K562 (cell line): ENCODE results near the gene GHR. TPM values are rescaled to one million over a fixed set of nuclear protein-coding genes. Genes with fewer than 3 reads are reported as not detected.

ENCODE experiments used
- ATAC-seq: fragments of 200-7000 bp; cut with Tn5 transposase; 3 replicates; pipeline ENCODE4 v1.9.1; 2020; ENCODE audit warnings: moderate library complexity
- BruUV-seq: library from RNA; stranded (reverse); fragments of 400-500 nt; replicated peaks from 2 replicates; lab custom pipeline; 2021; lab: Mats Ljungman, UMichigan
- CTCF ChIA-PET: fragments of 300-600 bp; formaldehyde crosslinking; extraction: SDS; loops from one replicate; lab custom pipeline; 2021; ENCODE audit warnings: low intra/inter-chr PET ratio; lab: Yijun Ruan, JAX
- POLR2A ChIA-PET: fragments of 300-600, 350-650 bp; sonication (Branson Sonifier 250); formaldehyde crosslinking; extraction: SDS; loops from one replicate; lab custom pipeline; 2021; ENCODE audit warnings: antibody characterized with exemption, inconsistent platforms; lab: Yijun Ruan, JAX
- DNase-seq, 4 experiments: peaks; one replicate each; pipeline versions ENCODE4 v3.0.0 to v3.0.0-alpha.2; 2011 to 2018; ENCODE audit warnings: low spot score in 3 of 4, mixed read lengths in 3 of 4; ENCODE audit errors: extremely low read depth in 1 of 4
- FAIRE-seq: peaks from 2 replicates; lab custom pipeline; 2011; peaks lifted over from hg19 to GRCh38; lab: Jason Lieb, UNC
- H2AFZ ChIP-seq: 2 replicates; pipeline ENCODE4 v1.6.0; 2011; ENCODE audit warnings: low read depth, low read length, control low read depth, inconsistent platforms
- H3K27ac ChIP-seq: fragments of 200-600 bp; 3 replicates; pipeline ENCODE4 v1.8.0; 2011; ENCODE audit warnings: low read depth, mild to moderate bottlenecking, control low read depth, inconsistent platforms, low read length, moderate library complexity, mixed read lengths; ENCODE audit errors: extremely low read depth
- H3K27me3 ChIP-seq, 2 experiments: fragments of 300-600 bp in 1 of 2; 2 replicates in 1 of 2; 3 replicates in 1 of 2; pipeline versions ENCODE4 v1.6.0 to v1.8.0; 2011; ENCODE audit warnings: inconsistent platforms in 2 of 2, low read length in 2 of 2, mild to moderate bottlenecking in 1 of 2, mixed read lengths in 1 of 2, moderate library complexity in 1 of 2; ENCODE audit not compliant: control insufficient read depth in 2 of 2, insufficient read depth in 2 of 2
- H3K36me3 ChIP-seq: fragments of 300-600 bp; 3 replicates; pipeline ENCODE4 v1.8.0; 2011; ENCODE audit warnings: mild to moderate bottlenecking, low read length, inconsistent platforms; ENCODE audit not compliant: control insufficient read depth, insufficient read depth
- H3K4me1 ChIP-seq, 2 experiments: fragments of 200-600 bp in 1 of 2; replicated peaks in 1 of 2; 2 replicates in 1 of 2; 3 replicates in 1 of 2; pipeline versions ENCODE4 v1.5.1 to v1.8.0; 2011; ENCODE audit warnings: inconsistent platforms in 2 of 2, low read length in 2 of 2, mild to moderate bottlenecking in 1 of 2, mixed read lengths in 1 of 2, moderate library complexity in 1 of 2; ENCODE audit not compliant: control insufficient read depth in 2 of 2, insufficient read depth in 2 of 2
- H3K4me2 ChIP-seq: 2 replicates; pipeline ENCODE4 v1.6.1; 2011; ENCODE audit warnings: low read length, control low read depth, inconsistent platforms, mixed read lengths; ENCODE audit not compliant: insufficient read depth
- H3K4me3 ChIP-seq: fragments of 200-600 bp; sonication (generic), shearing (Covaris generic); 2 replicates; pipeline ENCODE4 v1.5.1; 2016; ENCODE audit warnings: control low read depth, inconsistent platforms
- H3K79me2 ChIP-seq: fragments of 200-600 bp; 3 replicates; pipeline ENCODE4 v1.8.0; 2011; ENCODE audit warnings: low read length, inconsistent platforms; ENCODE audit not compliant: control insufficient read depth, insufficient read depth
- H3K9ac ChIP-seq, 2 experiments: 2 replicates each; pipeline versions ENCODE4 v1.6.0 to v1.6.1; 2011; ENCODE audit warnings: low read depth in 2 of 2, low read length in 2 of 2, control low read depth in 1 of 2, inconsistent platforms in 1 of 2, mild to moderate bottlenecking in 1 of 2, mixed read lengths in 1 of 2; ENCODE audit not compliant: insufficient read depth in 1 of 2
- H3K9me1 ChIP-seq: one replicate; pipeline ENCODE4 v1.6.0; 2011; ENCODE audit warnings: inconsistent platforms, mild to moderate bottlenecking, low read length, moderate library complexity; ENCODE audit not compliant: control insufficient read depth, insufficient read depth
- H3K9me3 ChIP-seq: replicated peaks from 2 replicates; pipeline ENCODE4 v1.5.1; 2011; ENCODE audit warnings: low read depth, low read length, inconsistent platforms; ENCODE audit not compliant: control insufficient read depth, insufficient read depth
- H4K20me1 ChIP-seq: replicated peaks from 2 replicates; pipeline ENCODE4 v1.6.1; 2011; ENCODE audit warnings: low read length, inconsistent platforms, mixed read lengths; ENCODE audit not compliant: control insufficient read depth, insufficient read depth
- CBX1 ChIP-seq: sonication (generic); IDR thresholded peaks from 2 replicates; pipeline ENCODE4 v1.6.1; 2016; ENCODE audit warnings: antibody characterized with exemption, low read depth, mild to moderate bottlenecking
- PHB ChIP-seq: fragments of 250-450 bp; sonication (Bioruptor Pico); IDR thresholded peaks from 2 replicates; pipeline ENCODE4 v1.5.0; 2021
- SREBF1 ChIP-seq: fragments of 150-350 bp; IDR thresholded peaks from 2 replicates; pipeline ENCODE4 v1.6.1; 2014; ENCODE audit warnings: antibody characterized with exemption, low read depth, low read length, borderline replicate concordance
- STAT5A ChIP-seq: IDR thresholded peaks from 2 replicates; pipeline ENCODE4 v1.6.1; 2012; ENCODE audit warnings: low read length, inconsistent platforms, borderline replicate concordance
- TRIM28 ChIP-seq: fragments of 450-650 bp; IDR thresholded peaks from 2 replicates; pipeline ENCODE4 v1.6.1; 2017
- XRCC5 ChIP-seq: fragments of 200-400 bp; formaldehyde crosslinking; IDR thresholded peaks from 2 replicates; pipeline ENCODE4 v1.6.1; 2017; ENCODE audit warnings: low read depth, mild to moderate bottlenecking, low read length
- ZFP30 ChIP-seq: fragments of 250-450 bp; sonication (Bioruptor Pico); IDR thresholded peaks from 2 replicates; pipeline ENCODE4 v1.8.0; 2022; ENCODE audit warnings: moderate library complexity, mild to moderate bottlenecking, inconsistent platforms, borderline replicate concordance
- in situ Hi-C: fragments of 300-500 bp; cut with MboI; formaldehyde crosslinking; loops from 4 replicates; pipeline ENCODE4 v1.15.0; 2018; ENCODE audit warnings: inconsistent platforms, mixed read lengths
- intact Hi-C: fragments of 100-400 bp; cut with micrococcal nuclease; formaldehyde crosslinking; loops from 2 replicates; pipeline ENCODE4 v1.14.2; 2022
- polyA plus RNA-seq, 8 experiments: library from polyadenylated mRNA; depleted of rRNA in 4 of 8; stranded (reverse) in 5 of 8; unstranded in 3 of 8; fragments of >200 nt; fragmentation: Nextera tagmentation in 2 of 8; fragmentation: Illumina TruSeq in 1 of 8; extraction: Ambion mirVana in 2 of 8; extraction: Trizol in 1 of 8; gene quantifications; 2 replicates each; pipeline versions ENCODE4 v1.2.1 to v1.2.3, GENCODE V29; 2011 to 2014; ENCODE audit warnings: inconsistent platforms in 1 of 8, missing spikeins in 1 of 8
- total RNA-seq, 7 experiments: library from RNA; depleted of rRNA in 6 of 7; stranded (reverse); fragments of >200 nt in 6 of 7; fragmentation: Illumina TruSeq in 2 of 7; extraction: Trizol in 2 of 7; gene quantifications; 2 replicates each; pipeline versions ENCODE4 v1.2.1 to v1.2.3, GENCODE V29; 2011 to 2021; ENCODE audit warnings: low replicate concordance in 1 of 7
- TF ChIP-seq, protein P1 (sequence below): fragments of 250-450 bp; sonication (Bioruptor Pico); IDR thresholded peaks from 2 replicates; pipeline ENCODE4 v1.5.0; 2021; ENCODE audit warnings: mild to moderate bottlenecking, borderline replicate concordance
- TF ChIP-seq, protein P2 (sequence below): fragments of 250-450 bp; sonication (Bioruptor Pico); IDR thresholded peaks from 2 replicates; pipeline ENCODE4 v1.8.0; 2022; ENCODE audit warnings: moderate library complexity, mild to moderate bottlenecking, inconsistent platforms
- TF ChIP-seq, protein P3 (sequence below), 2 experiments: IDR thresholded peaks; 2 replicates each; pipeline ENCODE4 v1.6.1; 2012; ENCODE audit warnings: improper control_type of control experiment in 2 of 2, low read depth in 2 of 2, low read length in 2 of 2, borderline replicate concordance in 1 of 2
- TF ChIP-seq, protein P4 (sequence below): sonication (generic); formaldehyde crosslinking; IDR thresholded peaks from 2 replicates; pipeline ENCODE4 v1.8.0; 2023; ENCODE audit warnings: mild to moderate bottlenecking, missing genetic modification reagents
- TF ChIP-seq, protein P5 (sequence below): sonication (generic); IDR thresholded peaks from 2 replicates; pipeline ENCODE4 v1.6.1; 2016

Gene GHR
- total and polyA plus RNA-seq, 9 of the 15 experiments (the other 6 are each of a cell fraction or from before 2014, with no cell fraction given) = 0.01 to 0.13 (median 0.07) TPM; not detected in 5

DNA sequence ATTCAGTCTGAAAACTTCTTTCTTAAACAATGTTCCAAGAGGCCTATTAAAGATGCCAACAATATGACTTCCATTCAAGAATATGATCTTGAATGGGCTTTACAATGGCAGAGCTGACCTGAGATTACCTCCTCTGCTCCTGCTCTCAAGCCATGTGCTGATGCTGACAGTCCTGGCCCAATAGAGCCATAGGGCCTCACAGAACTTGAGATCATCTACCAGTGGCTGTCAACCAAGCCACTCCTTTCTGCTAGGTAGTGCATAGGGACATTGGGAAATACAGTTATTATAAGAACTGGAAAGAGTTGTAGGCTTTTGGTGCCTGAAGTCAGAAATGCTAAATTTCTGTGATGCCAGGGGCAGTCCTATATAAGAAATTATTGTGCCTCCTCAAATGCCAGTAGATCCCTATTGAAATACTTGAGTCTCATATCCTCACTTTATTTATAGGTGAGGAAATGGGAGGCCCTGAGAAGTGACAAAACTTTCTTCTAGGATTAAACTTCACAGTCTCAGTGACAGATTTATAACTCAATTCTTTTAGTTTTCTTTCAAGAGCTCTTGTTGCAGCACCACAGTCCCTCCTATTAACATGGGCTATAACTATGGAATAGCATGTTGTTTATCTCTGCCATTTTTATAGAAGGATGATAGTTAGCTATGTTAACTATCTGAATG, 10.9 kb downstream of the GHR start (continued):
- TF ChIP-seq SREBF1 = no peak
- TF ChIP-seq, protein P1, sequence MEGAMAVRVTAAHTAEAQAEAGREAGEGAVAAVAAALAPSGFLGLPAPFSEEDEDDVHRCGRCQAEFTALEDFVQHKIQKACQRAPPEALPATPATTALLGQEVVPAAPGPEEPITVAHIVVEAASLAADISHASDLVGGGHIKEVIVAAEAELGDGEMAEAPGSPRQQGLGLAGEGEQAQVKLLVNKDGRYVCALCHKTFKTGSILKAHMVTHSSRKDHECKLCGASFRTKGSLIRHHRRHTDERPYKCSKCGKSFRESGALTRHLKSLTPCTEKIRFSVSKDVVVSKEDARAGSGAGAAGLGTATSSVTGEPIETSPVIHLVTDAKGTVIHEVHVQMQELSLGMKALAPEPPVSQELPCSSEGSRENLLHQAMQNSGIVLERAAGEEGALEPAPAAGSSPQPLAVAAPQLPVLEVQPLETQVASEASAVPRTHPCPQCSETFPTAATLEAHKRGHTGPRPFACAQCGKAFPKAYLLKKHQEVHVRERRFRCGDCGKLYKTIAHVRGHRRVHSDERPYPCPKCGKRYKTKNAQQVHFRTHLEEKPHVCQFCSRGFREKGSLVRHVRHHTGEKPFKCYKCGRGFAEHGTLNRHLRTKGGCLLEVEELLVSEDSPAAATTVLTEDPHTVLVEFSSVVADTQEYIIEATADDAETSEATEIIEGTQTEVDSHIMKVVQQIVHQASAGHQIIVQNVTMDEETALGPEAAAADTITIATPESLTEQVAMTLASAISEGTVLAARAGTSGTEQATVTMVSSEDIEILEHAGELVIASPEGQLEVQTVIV (CRISPR knock-in tag) = no peak
- TF ChIP-seq PHB (CRISPR knock-in tag) = no peak

DNA sequence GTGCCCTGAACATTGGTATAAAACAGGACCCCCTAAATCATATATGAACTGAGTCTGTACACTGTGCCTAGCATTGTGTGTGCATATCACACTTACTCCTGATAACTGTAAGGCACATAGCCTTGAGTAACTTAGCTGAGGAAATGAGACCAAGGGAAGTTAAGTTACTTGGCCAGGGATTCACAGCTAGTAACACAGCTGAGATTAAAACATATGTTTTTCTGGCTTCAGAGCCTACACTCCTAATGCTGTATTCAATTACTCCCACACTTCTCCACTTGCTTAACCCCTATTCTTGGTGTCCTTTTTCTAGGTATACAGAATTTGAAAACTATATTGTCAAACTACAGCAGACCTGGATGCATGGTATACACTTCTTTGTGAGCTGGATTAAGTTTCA, 12.8 kb downstream of the GHR start:
- ChIA-PET CTCF (no interaction called here), POLR2A (no interaction called here)
- Histone ChIP-seq H3K9me1 (no peaks in the 10 kb centered on the region), H3K36me3 (no peaks in the 10 kb centered on the region), H2AFZ (no peak overlapping the region), H4K20me1 (no peaks in the 10 kb centered on the region), H3K27me3 (no peaks in the 10 kb centered on the region), H3K27ac (no peak overlapping the region), H3K4me2 (no peak overlapping the region), H3K4me1 (no peaks in the 10 kb centered on the region), H3K9me3 (no peaks in the 10 kb centered on the region), H3K79me2 (no peaks in the 10 kb centered on the region), H3K9ac (no peak overlapping the region), H3K4me3 (no peak overlapping the region)
- in situ Hi-C loops (no loop called here), intact Hi-C loops (loop anchor here (10.0 kb wide), 1 partner anchor 219 kb away; no protein-coding TSS in a partner anchor)
- no peak for DNase-seq
- BruUV-seq = no TSS peak
- no peak for FAIRE-seq
- ATAC-seq = no peak
- no peak for TF ChIP-seq TRIM28
- TF ChIP-seq ZFP30 (CRISPR knock-in tag) = no peak
- TF ChIP-seq, protein P2, sequence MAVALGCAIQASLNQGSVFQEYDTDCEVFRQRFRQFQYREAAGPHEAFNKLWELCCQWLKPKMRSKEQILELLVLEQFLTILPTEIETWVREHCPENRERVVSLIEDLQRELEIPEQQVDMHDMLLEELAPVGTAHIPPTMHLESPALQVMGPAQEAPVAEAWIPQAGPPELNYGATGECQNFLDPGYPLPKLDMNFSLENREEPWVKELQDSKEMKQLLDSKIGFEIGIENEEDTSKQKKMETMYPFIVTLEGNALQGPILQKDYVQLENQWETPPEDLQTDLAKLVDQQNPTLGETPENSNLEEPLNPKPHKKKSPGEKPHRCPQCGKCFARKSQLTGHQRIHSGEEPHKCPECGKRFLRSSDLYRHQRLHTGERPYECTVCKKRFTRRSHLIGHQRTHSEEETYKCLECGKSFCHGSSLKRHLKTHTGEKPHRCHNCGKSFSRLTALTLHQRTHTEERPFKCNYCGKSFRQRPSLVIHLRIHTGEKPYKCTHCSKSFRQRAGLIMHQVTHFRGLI (CRISPR knock-in tag) = no peak
- TF ChIP-seq, protein P3, sequence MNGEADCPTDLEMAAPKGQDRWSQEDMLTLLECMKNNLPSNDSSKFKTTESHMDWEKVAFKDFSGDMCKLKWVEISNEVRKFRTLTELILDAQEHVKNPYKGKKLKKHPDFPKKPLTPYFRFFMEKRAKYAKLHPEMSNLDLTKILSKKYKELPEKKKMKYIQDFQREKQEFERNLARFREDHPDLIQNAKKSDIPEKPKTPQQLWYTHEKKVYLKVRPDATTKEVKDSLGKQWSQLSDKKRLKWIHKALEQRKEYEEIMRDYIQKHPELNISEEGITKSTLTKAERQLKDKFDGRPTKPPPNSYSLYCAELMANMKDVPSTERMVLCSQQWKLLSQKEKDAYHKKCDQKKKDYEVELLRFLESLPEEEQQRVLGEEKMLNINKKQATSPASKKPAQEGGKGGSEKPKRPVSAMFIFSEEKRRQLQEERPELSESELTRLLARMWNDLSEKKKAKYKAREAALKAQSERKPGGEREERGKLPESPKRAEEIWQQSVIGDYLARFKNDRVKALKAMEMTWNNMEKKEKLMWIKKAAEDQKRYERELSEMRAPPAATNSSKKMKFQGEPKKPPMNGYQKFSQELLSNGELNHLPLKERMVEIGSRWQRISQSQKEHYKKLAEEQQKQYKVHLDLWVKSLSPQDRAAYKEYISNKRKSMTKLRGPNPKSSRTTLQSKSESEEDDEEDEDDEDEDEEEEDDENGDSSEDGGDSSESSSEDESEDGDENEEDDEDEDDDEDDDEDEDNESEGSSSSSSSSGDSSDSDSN (IDR thresholded peaks at IDR 0.05; ENCODE audit: borderline replicate concordance in 1 of 2, low read depth in 2 of 2, low read length in 2 of 2) = no peak
- TF ChIP-seq CBX1 = no peak
- TF ChIP-seq XRCC5 = no peak
- TF ChIP-seq, protein P4, sequence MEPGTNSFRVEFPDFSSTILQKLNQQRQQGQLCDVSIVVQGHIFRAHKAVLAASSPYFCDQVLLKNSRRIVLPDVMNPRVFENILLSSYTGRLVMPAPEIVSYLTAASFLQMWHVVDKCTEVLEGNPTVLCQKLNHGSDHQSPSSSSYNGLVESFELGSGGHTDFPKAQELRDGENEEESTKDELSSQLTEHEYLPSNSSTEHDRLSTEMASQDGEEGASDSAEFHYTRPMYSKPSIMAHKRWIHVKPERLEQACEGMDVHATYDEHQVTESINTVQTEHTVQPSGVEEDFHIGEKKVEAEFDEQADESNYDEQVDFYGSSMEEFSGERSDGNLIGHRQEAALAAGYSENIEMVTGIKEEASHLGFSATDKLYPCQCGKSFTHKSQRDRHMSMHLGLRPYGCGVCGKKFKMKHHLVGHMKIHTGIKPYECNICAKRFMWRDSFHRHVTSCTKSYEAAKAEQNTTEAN = no peak
- TF ChIP-seq, protein P5, sequence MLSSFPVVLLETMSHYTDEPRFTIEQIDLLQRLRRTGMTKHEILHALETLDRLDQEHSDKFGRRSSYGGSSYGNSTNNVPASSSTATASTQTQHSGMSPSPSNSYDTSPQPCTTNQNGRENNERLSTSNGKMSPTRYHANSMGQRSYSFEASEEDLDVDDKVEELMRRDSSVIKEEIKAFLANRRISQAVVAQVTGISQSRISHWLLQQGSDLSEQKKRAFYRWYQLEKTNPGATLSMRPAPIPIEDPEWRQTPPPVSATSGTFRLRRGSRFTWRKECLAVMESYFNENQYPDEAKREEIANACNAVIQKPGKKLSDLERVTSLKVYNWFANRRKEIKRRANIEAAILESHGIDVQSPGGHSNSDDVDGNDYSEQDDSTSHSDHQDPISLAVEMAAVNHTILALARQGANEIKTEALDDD = no peak
- TF ChIP-seq STAT5A = no peak
